ENCODE measurements around the gene IL17REL.

IL17REL gene

DNA sequence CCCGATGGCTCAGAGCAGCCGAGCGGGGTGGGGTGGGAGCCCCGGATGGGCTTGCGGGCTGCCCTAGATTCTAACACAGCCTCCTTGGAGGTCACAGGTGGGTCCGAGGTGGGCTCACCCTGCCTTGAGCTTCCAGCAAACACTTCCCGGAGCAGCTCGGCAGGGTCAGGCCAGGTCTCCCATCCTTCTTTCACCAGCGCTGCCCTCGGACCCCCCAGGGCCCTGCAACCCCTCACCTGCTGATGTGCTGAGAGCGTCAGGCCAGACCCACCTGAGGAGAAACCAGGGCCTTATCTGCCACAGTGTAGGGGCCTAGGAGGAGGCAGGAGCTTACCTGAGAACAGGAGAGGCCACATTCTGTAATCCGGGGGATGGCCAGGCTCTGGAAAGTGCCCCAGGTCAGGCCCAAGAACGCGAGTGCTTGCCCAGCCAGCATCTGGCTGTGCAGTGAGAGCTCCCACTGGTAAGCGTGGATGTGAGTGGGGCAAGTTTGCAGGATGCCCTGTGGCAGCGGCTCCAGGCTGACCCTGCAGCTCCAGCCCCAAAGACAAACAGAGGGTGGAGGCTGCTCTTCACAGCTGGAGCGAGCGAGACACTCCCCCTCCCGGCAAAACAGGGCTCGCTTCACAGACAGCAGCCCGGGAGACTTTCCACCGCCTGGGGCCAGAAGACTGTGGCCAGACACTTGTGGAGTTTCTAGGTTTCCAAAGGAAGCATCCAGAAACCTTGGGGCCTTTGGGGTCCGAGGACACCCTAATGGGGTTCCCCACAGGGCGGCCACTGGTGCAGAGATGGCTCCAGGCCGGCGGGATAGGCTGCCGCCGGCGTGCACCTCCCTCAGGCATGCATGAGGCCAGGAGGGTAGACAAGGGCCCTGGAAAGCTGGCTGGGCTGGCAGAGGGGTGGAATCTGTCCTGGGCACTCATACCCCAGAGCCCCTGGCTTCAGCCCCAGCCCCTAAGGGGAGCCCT is at the start of gene IL17REL:
Gene IL17REL, minus strand, starts transcription at position 555 of the 971 bp plus-strand sequence. Its CDS starts 119 bp downstream, at position 436.
- DNase-seq: no peak

GRCh38 chr22:50061824-50062355 is 49.3 kb upstream of the IL17REL start:
- DNase-seq: no peak

DNA sequence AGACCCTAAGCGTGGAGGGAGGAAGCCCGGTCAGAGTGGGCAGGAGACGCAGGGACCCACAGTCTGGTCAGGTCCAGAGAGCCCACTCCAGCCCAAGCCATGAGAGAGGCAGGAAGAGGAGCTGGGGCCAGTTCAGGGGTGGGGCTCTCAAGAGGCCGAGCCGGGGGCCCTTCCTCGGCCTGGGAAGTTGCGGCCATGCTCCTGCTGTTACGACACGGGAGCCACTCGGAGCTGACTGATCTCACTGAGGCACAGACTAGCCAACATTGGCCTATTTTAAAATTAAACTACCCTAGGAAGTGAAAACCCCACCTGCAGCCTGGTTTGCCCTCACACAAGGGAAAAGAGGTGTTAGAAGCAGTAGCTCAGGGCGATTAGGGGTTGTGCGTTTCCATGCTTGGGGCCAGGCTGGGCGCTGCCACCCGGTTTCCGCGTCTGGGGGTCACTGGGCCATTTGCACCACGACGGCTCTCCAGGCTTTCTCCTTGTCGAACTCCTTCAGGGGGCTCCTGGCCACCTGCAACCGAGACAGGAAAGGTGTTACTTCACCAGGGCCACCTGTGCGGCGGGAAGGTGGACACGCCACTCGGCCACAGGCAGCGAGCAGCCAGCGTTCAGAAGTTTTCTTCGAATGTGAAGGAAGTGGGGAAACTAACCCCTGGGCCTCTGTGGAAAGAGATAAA is 48.7 kb upstream of the IL17REL start:
- no peak for DNase-seq

- DNase-seq: no peak
Measured at GRCh38 chr22:50060441-50061140, 48.0 kb upstream of the IL17REL start.

- DNase-seq: no peak
Measured at GRCh38 chr22:50059881-50060262, 47.3 kb upstream of the IL17REL start.

GRCh38 chr22:50058906-50059880 is 46.6 kb upstream of the IL17REL start:
- no peak for DNase-seq

DNA sequence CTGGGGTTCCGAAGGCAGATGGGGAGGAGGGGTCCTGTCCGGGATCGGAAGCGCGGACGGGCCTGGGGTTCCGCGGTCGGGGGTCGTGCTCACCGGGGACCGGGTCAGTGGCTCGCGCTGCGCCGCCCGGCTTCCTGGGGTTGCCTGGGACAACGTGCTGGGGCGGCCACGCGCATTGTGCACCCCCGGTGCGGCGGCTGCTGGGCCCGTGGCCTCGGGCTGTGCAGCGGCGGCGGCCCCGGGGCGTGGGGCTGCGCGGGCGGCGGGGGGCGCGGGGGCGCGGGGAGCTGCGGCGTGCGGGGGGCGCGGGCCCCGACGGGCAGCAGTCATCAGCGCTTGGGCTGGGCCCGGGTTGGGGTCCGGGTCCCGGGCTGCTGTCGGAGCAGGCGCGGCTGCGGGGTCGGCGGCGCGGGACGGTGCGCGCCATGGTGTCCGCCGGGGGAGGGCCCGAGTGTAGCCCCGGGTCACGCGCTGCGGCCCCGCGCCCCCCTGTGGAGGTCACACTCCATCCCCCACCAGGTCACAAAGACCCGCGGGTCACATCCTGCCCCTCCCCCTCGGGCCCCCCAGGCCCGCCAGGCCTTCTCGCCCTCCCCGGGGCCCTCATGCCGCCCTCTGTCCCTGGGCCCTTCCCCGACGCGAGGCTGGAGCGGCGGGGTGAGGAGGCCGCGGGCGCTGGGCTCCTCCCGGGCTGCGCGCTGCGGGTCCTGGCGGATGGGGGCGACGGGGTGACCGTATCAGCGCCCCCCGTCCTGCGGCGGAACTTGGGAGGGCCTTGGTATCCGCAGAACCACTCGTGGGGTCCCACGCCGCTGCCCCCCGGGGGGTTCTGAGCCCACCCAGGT is 45.7 kb upstream of the IL17REL start, which contains the start of gene TTLL8:
Gene TTLL8, minus strand, starts transcription at position 238 of the 845 bp plus-strand sequence.
- DNase-seq: no peak

DNA sequence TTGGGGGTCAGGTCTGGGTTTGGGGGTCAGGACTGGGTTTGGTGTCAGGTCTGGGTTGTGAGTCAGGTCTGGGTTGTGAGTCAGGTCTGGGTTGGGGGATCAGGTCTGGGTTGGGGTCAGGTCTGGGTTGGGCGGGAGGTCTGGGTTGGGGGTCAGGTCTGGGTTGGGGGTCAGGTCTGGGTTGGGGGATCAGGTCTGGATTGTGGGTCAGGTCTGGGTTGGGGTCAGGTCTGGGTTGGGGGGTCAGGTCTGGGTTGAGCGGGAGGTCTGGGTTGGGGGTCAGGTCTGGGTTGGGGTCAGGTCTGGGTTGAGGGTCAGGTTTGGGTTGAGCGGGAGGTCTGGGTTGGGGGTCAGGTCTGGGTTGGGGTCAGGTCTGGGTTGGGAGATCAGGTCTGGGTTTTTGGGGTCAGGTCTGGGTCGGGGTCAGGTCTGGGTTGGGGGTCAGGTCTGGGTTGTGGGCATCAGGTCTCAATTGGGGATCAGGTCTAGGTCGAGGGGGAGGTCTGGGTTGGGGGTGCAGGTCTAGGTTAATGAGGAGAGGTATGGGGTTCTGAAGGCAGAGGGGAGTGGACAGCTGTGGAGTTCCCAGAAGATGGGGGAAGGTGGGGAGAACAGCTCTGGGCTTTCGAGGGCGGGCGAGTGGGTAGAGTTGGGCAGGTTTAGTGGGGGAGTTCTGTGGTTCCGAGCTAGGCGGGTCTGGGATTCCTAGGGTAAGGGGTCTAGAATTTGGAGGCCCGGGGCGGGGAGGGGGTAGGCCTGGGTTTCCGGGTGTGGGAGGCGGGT is 44.9 kb upstream of the IL17REL start:
- DNase-seq: no peak

- DNase-seq: no peak
Measured at GRCh38 chr22:50056214-50056972, 43.8 kb upstream of the IL17REL start.

- no peak for DNase-seq
Measured at GRCh38 chr22:50053861-50054260, 41.3 kb upstream of the IL17REL start.

DNA sequence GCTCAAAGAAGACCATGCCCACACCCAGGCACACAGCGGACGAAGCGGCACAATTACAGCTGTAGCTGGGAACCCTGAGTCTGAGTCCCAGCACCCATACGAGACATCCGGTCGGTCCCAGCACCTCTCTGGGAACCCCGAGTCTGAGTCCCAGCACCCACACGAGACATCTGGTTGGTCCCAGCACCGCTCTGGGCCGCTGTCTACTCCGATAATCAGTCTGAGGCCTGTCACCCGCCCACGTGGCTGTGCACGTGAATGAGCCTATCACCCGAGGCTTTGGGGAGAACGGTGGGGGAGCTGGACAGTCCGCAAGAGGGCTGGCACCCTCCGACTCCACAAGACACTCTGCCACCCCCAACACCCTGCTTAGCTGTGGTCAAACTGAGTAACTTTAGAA is 39.4 kb upstream of the IL17REL start:
- DNase-seq: no peak

- no peak for DNase-seq
Measured at GRCh38 chr22:50049299-50050195, 37.0 kb upstream of the IL17REL start.

- DNase-seq: no peak
Measured at GRCh38 chr22:50048836-50049235, 36.3 kb upstream of the IL17REL start.

DNA sequence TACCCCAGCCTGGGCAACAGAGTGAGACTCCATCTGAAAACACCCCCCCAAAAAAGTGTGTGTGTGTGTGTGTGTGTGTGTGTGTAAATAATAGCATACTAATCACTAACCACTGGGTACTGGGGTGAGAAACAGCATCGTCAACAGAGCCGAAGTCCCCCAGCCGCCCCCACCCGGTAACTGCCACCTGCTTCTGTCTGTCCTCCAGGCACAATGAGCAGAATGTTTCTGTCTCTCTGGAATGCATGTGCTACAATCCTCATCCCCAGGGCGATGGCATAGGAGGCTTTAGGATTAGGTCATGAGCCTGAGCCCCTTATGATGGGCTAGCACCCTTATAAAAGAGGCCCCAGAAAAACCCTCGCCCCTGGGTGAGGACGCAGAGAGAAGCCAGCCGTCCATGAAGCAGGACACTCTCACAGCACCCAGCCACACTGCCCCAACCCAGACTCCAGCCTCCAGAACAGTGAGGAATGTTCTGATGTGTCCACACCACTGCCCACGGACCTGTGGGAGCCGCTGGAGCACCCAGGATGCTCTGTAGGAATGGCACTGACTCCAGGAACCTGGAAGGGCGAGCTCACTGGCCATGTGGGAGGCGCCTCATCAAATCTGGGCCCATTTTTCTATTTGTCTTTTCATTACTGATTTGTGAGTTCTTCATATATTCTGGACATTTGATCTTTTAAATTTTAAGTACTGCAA is 35.6 kb upstream of the IL17REL start:
- no peak for DNase-seq

GRCh38 chr22:50047346-50047745 is 34.8 kb upstream of the IL17REL start:
- DNase-seq: no peak

DNA sequence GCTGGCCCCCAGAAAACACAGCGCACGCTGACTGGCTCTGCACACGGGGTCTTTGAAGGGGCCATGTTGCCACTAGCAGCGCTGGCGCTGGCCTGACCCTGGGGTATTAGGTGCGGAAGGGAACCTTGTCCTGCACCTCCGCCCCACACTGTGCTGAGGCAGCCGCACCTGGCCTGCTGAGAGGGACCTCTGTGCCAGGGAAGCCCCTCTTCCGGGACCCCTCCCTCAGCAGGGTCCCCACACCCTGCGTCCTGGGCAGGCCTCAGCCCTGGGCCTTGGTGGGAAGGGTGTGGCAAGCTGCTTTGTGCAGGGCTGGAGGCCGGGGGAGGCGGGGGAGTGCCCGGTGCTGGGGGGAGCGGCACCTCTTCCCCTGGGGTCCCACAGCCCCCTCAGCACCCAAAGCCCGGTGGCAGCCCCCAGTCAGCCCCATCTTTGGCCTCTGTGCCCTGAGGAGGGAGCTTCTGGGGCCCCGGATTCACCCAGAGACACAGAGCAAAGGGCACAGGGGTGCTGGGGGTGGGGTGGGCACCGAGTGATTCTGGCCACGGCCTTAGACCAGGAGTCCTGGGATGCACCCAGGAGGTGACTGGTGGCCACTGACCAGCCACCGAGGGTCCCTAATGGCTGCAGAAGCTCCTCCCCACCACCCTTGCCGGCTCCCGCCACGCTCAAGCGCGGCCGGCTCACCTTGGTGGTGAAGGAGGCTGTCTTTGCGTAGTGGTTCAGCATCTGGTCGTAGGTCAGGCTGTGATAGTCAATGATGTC is 34.1 kb upstream of the IL17REL start:
- DNase-seq: no peak

DNA sequence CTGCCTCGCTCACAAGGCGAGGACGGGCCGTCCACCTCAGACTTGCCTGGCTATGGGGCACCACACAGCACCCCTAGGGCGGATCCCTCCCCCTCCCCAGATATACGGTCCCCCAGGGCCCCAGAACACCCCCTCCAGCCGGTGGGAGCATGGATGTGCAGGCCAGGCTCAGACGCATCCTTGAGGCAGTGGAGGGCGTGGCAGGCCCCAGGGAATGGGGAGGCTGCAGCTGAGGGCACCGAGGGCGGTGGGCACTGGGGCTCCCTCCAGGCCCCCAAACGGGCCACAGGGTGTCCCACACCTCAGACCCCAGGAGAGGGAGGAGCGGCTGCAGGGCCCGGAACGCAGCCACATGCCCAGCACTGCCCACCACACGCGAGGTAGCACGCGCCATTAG is 33.5 kb upstream of the IL17REL start:
- DNase-seq: no peak

Measured in stimulated activated CD8-positive, alpha-beta memory T cell treated with anti-CD3 and anti-CD28 coated beads, Interleukin-4, amount 100 ng/mL, for 48 hours (primary cell).